ENCODE measurements around the gene HHAT.

DNA sequence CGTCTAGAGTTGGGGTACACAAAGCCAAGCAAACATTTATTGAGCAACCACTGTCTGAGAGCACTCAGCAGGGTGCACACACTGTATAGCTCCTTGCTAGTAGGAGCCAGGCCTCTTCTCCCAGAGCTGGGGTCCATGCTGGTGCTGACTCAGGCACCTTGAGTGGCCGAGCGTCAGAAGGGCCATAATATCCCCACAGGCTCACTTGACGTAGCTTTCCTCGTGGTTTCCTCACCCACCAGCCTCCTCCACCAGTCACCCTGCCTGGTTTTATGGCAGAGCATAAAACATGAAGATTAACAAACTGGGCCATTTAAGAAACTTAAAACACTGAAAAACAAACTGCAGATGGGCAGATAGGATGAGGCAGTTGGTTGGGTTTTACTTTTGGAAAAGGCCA lies 361.5 kb downstream of the HHAT start:
- TF ChIP-seq, protein P1, sequence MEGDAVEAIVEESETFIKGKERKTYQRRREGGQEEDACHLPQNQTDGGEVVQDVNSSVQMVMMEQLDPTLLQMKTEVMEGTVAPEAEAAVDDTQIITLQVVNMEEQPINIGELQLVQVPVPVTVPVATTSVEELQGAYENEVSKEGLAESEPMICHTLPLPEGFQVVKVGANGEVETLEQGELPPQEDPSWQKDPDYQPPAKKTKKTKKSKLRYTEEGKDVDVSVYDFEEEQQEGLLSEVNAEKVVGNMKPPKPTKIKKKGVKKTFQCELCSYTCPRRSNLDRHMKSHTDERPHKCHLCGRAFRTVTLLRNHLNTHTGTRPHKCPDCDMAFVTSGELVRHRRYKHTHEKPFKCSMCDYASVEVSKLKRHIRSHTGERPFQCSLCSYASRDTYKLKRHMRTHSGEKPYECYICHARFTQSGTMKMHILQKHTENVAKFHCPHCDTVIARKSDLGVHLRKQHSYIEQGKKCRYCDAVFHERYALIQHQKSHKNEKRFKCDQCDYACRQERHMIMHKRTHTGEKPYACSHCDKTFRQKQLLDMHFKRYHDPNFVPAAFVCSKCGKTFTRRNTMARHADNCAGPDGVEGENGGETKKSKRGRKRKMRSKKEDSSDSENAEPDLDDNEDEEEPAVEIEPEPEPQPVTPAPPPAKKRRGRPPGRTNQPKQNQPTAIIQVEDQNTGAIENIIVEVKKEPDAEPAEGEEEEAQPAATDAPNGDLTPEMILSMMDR (IDR thresholded peaks at IDR 0.05; ENCODE audit: poor library complexity, severe bottlenecking), result no peak
- TF ChIP-seq EP300 (conservative IDR thresholded peaks at IDR 0.05; ENCODE audit: poor library complexity, severe bottlenecking) (no peak), EZH2 (IDR thresholded peaks at IDR 0.05; ENCODE audit: borderline replicate concordance, insufficient read depth, low read length, poor library complexity, severe bottlenecking) (no peak)
